ENCODE measurements around the gene HOXA2. TPM values are rescaled to one million over a fixed set of nuclear protein-coding genes. Genes with fewer than 3 reads are reported as not detected.

The HOXA2 gene
- polyA plus RNA-seq, 2 donors: 1.8 to 2.3 TPM

- H3K9me3 ChIP-seq (ENCODE audit: control insufficient read depth in 2 of 2, insufficient read depth in 1 of 2, low read depth in 1 of 2, low read length in 1 of 2): no peaks in the 10 kb centered on the region
- H3K4me3 ChIP-seq (ENCODE audit: low read depth in 1 of 2, low read length in 2 of 2): no peak overlapping the region
- 36 to 41% methylated on average over 5 of the region's 5 CpGs for WGBS, 2 donors
- H3K36me3 ChIP-seq (ENCODE audit: control insufficient read depth in 2 of 2, insufficient read depth in 2 of 2, low read length in 1 of 2): no peaks in the 10 kb centered on the region
- H3K27ac ChIP-seq (ENCODE audit: low read depth in 2 of 2, low read length in 1 of 2): peak overlapping the region; percentile 36 to 37
- no peaks in the 10 kb centered on the region for H3K27me3 ChIP-seq (ENCODE audit: control insufficient read depth in 1 of 2, insufficient read depth in 2 of 2, low read length in 2 of 2)
- H3K4me1 ChIP-seq (ENCODE audit: control insufficient read depth in 2 of 2, insufficient read depth in 2 of 2, low read length in 1 of 2): no peaks in the 10 kb centered on the region
These were observed 23.5 kb upstream of the HOXA2 start for GRCh38 chr7:27125986-27126394.

GRCh38 chr7:27124902-27125689 is 22.6 kb upstream of the HOXA2 start:
- no peaks in the 10 kb centered on the region for H3K4me1 ChIP-seq (ENCODE audit: control insufficient read depth in 2 of 2, insufficient read depth in 2 of 2, low read length in 1 of 2)
- H3K9me3 ChIP-seq (ENCODE audit: control insufficient read depth in 2 of 2, insufficient read depth in 1 of 2, low read depth in 1 of 2, low read length in 1 of 2): no peaks in the 10 kb centered on the region
- no peak overlapping the region for H3K4me3 ChIP-seq (ENCODE audit: low read depth in 1 of 2, low read length in 2 of 2)
- WGBS, 2 donors: 48 to 52% methylated on average over 8 of the region's 8 CpGs
- H3K36me3 ChIP-seq (ENCODE audit: control insufficient read depth in 2 of 2, insufficient read depth in 2 of 2, low read length in 1 of 2): no peaks in the 10 kb centered on the region
- H3K27me3 ChIP-seq (ENCODE audit: control insufficient read depth in 1 of 2, insufficient read depth in 2 of 2, low read length in 2 of 2): no peaks in the 10 kb centered on the region
- peak overlapping the region; percentile 37 to 43 for H3K27ac ChIP-seq (ENCODE audit: low read depth in 2 of 2, low read length in 1 of 2)

- Histone ChIP-seq H3K27me3 (ENCODE audit: control insufficient read depth in 1 of 2, insufficient read depth in 2 of 2, low read length in 2 of 2) (no peaks in the 10 kb centered on the region), H3K27ac (ENCODE audit: low read depth in 2 of 2, low read length in 1 of 2) (peak overlapping the region; percentile 83 to 86), H3K4me3 (ENCODE audit: low read depth in 1 of 2, low read length in 2 of 2) (peak overlapping the region; percentile 12 to 60), H3K9me3 (ENCODE audit: control insufficient read depth in 2 of 2, insufficient read depth in 1 of 2, low read depth in 1 of 2, low read length in 1 of 2) (no peaks in the 10 kb centered on the region), H3K4me1 (ENCODE audit: control insufficient read depth in 2 of 2, insufficient read depth in 2 of 2, low read length in 1 of 2) (no peaks in the 10 kb centered on the region), H3K36me3 (ENCODE audit: control insufficient read depth in 2 of 2, insufficient read depth in 2 of 2, low read length in 1 of 2) (no peaks in the 10 kb centered on the region)
- 37 to 45% methylated on average over 43 of the region's 43 CpGs for WGBS, 2 donors
These were observed 21.8 kb upstream of the HOXA2 start for GRCh38 chr7:27124096-27124901.

- peak overlapping the region; percentile 22 to 60 for H3K4me3 ChIP-seq (ENCODE audit: low read depth in 1 of 2, low read length in 2 of 2)
- peak overlapping the region; percentile 83 to 86 for H3K27ac ChIP-seq (ENCODE audit: low read depth in 2 of 2, low read length in 1 of 2)
- H3K4me1 ChIP-seq (ENCODE audit: control insufficient read depth in 2 of 2, insufficient read depth in 2 of 2, low read length in 1 of 2): peaks cover 0 to under 1% of the 10 kb centered on the region in 2 donors
- no peaks in the 10 kb centered on the region for H3K9me3 ChIP-seq (ENCODE audit: control insufficient read depth in 2 of 2, insufficient read depth in 1 of 2, low read depth in 1 of 2, low read length in 1 of 2)
- no peaks in the 10 kb centered on the region for H3K36me3 ChIP-seq (ENCODE audit: control insufficient read depth in 2 of 2, insufficient read depth in 2 of 2, low read length in 1 of 2)
- H3K27me3 ChIP-seq (ENCODE audit: control insufficient read depth in 1 of 2, insufficient read depth in 2 of 2, low read length in 2 of 2): no peaks in the 10 kb centered on the region
- 44 to 54% methylated on average over 25 to 26 of the region's 26 CpGs for WGBS, 2 donors
These were observed 21.1 kb upstream of the HOXA2 start for GRCh38 chr7:27123477-27124053.

GRCh38 chr7:27123007-27123476 is 20.6 kb upstream of the HOXA2 start:
- H3K36me3 ChIP-seq (ENCODE audit: control insufficient read depth in 2 of 2, insufficient read depth in 2 of 2, low read length in 1 of 2): no peaks in the 10 kb centered on the region
- 31 to 33% methylated on average over 14 of the region's 14 CpGs for WGBS, 2 donors
- H3K9me3 ChIP-seq (ENCODE audit: control insufficient read depth in 2 of 2, insufficient read depth in 1 of 2, low read depth in 1 of 2, low read length in 1 of 2): no peaks in the 10 kb centered on the region
- H3K27me3 ChIP-seq (ENCODE audit: control insufficient read depth in 1 of 2, insufficient read depth in 2 of 2, low read length in 2 of 2): no peaks in the 10 kb centered on the region
- peak overlapping the region; percentile 83 to 86 for H3K27ac ChIP-seq (ENCODE audit: low read depth in 2 of 2, low read length in 1 of 2)
- H3K4me3 ChIP-seq (ENCODE audit: low read depth in 1 of 2, low read length in 2 of 2): peak overlapping the region; percentile 22 to 60
- peaks cover 0 to 2% of the 10 kb centered on the region in 2 donors for H3K4me1 ChIP-seq (ENCODE audit: control insufficient read depth in 2 of 2, insufficient read depth in 2 of 2, low read length in 1 of 2)

- peaks cover 0 to 2% of the 10 kb centered on the region in 2 donors for H3K4me1 ChIP-seq (ENCODE audit: control insufficient read depth in 2 of 2, insufficient read depth in 2 of 2, low read length in 1 of 2)
- 30 to 32% methylated on average over 42 of the region's 42 CpGs for WGBS, 2 donors
- peak overlapping the region; percentile 38 to 60 for H3K4me3 ChIP-seq (ENCODE audit: low read depth in 1 of 2, low read length in 2 of 2)
- H3K27me3 ChIP-seq (ENCODE audit: control insufficient read depth in 1 of 2, insufficient read depth in 2 of 2, low read length in 2 of 2): no peaks in the 10 kb centered on the region
- peak overlapping the region; percentile 75 to 83 for H3K27ac ChIP-seq (ENCODE audit: low read depth in 2 of 2, low read length in 1 of 2)
- no peaks in the 10 kb centered on the region for H3K36me3 ChIP-seq (ENCODE audit: control insufficient read depth in 2 of 2, insufficient read depth in 2 of 2, low read length in 1 of 2)
- no peaks in the 10 kb centered on the region for H3K9me3 ChIP-seq (ENCODE audit: control insufficient read depth in 2 of 2, insufficient read depth in 1 of 2, low read depth in 1 of 2, low read length in 1 of 2)
These were observed 19.8 kb upstream of the HOXA2 start for GRCh38 chr7:27122077-27122910.

- Histone ChIP-seq H3K9me3 (ENCODE audit: control insufficient read depth in 2 of 2, insufficient read depth in 1 of 2, low read depth in 1 of 2, low read length in 1 of 2) (no peaks in the 10 kb centered on the region), H3K27me3 (ENCODE audit: control insufficient read depth in 1 of 2, insufficient read depth in 2 of 2, low read length in 2 of 2) (no peaks in the 10 kb centered on the region), H3K4me1 (ENCODE audit: control insufficient read depth in 2 of 2, insufficient read depth in 2 of 2, low read length in 1 of 2) (peaks cover 0 to 2% of the 10 kb centered on the region in 2 donors), H3K36me3 (ENCODE audit: control insufficient read depth in 2 of 2, insufficient read depth in 2 of 2, low read length in 1 of 2) (no peaks in the 10 kb centered on the region), H3K4me3 (ENCODE audit: low read depth in 1 of 2, low read length in 2 of 2) (peak overlapping the region; percentile 38 to 60), H3K27ac (ENCODE audit: low read depth in 2 of 2, low read length in 1 of 2) (peak overlapping the region; percentile 75 to 83)
- WGBS, 2 donors: 32 to 33% methylated on average over 7 of the region's 7 CpGs
These were observed 19.2 kb upstream of the HOXA2 start for GRCh38 chr7:27121684-27122076.

- no peaks in the 10 kb centered on the region for H3K36me3 ChIP-seq (ENCODE audit: control insufficient read depth in 2 of 2, insufficient read depth in 2 of 2, low read length in 1 of 2)
- WGBS, 2 donors: 40 to 45% methylated on average over 1 of the region's 1 CpG
- no peaks in the 10 kb centered on the region for H3K27me3 ChIP-seq (ENCODE audit: control insufficient read depth in 1 of 2, insufficient read depth in 2 of 2, low read length in 2 of 2)
- peaks cover 0 to 2% of the 10 kb centered on the region in 2 donors for H3K4me1 ChIP-seq (ENCODE audit: control insufficient read depth in 2 of 2, insufficient read depth in 2 of 2, low read length in 1 of 2)
- H3K27ac ChIP-seq (ENCODE audit: low read depth in 2 of 2, low read length in 1 of 2): peak overlapping the region; percentile 31 to 72
- no peak overlapping the region for H3K4me3 ChIP-seq (ENCODE audit: low read depth in 1 of 2, low read length in 2 of 2)
- no peaks in the 10 kb centered on the region for H3K9me3 ChIP-seq (ENCODE audit: control insufficient read depth in 2 of 2, insufficient read depth in 1 of 2, low read depth in 1 of 2, low read length in 1 of 2)
These were observed 17.0 kb upstream of the HOXA2 start for GRCh38 chr7:27119412-27119911.

Data from esophagus (tissue), 2 donors.